AG09309 (cell line): ENCODE results near the gene CA5B.

Source experiments
- DNase-seq: peaks from one replicate; pipeline ENCODE4 v3.0.0-alpha.2; 2010; ENCODE audit warnings: low read depth
- H3K4me3 ChIP-seq: 2 replicates; pipeline ENCODE4 v1.5.1; 2011; ENCODE audit warnings: mild to moderate bottlenecking, low read depth, low read length, moderate library complexity; ENCODE audit not compliant: control insufficient read depth
- TF ChIP-seq, protein P1 (sequence below): IDR thresholded peaks from 2 replicates; pipeline ENCODE4 v1.5.1; 2011; ENCODE audit warnings: mild to moderate bottlenecking, low read depth, low read length, inconsistent platforms; ENCODE audit not compliant: insufficient read depth, control insufficient read depth; ENCODE audit errors: missing control alignments

CA5B gene

DNA sequence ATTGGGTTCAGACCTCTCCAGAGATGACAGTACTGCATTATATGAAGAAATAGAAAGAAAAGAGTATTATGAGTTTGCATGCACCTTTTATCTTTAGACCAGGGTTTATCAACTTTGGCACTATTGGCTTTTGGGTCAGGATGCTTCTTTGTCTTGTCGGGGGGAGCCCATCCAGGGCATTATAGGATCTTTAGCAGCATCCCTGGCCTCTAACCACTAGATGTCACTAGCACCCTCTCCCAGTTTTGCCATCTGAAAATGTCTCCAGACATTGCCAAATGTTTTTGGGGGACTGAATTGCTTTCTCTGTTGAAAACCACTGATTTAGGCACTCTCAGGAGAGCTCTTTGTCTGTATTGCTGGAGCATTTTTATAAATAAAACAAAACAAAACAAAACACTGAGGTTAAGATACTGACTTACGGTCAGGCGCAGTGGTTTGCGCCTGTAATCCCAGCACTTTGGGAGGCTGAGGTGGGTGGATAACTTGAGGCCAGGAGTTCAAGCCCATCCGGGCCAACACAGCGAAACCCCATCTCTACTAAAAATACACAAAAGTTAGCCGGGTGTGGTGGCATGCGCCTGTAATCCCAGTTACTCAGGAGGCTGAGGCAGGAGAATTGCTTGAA, 23.6 kb downstream of the CA5B start:
- no peak overlapping the region for H3K4me3 ChIP-seq
- TF ChIP-seq, protein P1, sequence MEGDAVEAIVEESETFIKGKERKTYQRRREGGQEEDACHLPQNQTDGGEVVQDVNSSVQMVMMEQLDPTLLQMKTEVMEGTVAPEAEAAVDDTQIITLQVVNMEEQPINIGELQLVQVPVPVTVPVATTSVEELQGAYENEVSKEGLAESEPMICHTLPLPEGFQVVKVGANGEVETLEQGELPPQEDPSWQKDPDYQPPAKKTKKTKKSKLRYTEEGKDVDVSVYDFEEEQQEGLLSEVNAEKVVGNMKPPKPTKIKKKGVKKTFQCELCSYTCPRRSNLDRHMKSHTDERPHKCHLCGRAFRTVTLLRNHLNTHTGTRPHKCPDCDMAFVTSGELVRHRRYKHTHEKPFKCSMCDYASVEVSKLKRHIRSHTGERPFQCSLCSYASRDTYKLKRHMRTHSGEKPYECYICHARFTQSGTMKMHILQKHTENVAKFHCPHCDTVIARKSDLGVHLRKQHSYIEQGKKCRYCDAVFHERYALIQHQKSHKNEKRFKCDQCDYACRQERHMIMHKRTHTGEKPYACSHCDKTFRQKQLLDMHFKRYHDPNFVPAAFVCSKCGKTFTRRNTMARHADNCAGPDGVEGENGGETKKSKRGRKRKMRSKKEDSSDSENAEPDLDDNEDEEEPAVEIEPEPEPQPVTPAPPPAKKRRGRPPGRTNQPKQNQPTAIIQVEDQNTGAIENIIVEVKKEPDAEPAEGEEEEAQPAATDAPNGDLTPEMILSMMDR = peak; percentile 92
- no peak for DNase-seq

DNA sequence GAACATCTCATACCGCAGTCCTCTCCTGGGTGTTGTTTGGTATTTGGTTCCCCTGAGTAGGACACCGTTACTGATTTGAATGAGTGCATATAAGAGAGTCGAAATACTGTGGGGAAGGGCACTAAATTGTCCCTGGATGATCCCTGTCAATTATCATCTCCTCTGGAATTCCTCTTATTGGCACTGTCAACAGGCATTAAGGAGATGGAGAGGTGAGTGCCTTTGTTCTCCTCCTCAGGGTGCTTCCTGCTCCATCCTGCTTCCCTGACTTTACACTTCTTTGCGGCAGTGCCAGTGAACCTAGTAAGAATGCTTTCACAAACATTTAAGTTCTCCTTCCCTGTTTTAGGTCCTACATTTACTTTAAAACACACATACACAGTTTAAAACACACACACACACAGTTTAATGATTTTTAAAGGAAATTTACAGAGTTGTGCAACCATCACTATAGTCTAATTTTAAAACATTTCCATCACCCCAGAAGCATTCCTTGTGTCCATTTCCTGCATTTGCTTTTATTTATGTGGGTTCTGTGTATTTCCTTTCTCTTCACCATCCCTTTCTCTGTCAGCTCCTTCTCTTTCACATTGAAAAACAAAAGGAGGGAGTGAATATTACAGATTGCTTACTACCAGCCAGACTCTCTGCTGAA, 31.4 kb downstream of the CA5B start:
- DNase-seq = no peak
- TF ChIP-seq, protein P1 = no peak
- no peak overlapping the region for H3K4me3 ChIP-seq

DNA sequence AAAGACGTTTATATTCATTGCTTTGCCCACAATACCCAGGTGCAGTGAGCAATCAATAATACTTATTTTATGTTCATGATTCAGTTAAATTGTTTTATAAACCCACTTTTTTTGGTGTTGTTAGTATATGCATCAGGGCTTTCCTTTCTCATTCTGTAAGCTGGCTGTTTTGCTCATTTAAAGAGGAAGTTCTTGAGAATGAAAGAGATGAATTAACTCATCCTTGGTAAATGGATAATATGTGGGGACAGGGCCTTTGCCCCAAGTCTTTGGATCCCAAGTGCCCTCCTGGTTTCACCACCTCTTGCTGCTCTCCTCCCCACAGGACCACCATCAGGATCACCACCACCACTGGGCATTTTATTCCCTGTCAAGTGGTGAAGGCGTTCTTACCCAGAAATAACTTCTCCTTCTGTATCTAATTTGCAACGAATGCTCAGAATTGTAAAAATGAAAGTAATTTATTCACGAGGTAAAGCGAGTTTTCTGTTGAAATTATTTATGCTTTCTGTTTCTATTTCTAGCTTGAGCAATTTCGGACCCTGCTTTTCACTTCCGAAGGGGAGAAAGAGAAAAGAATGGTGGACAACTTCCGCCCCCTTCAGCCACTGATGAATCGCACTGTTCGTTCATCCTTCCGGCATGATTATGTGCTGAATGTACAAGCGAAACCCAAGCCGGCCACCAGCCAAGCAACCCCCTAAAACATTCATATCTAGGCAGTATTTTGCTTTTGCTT, 44.1 kb downstream of the CA5B start:
- TF ChIP-seq, protein P1 = peak; percentile 15
- peak overlapping the region; percentile 17 for H3K4me3 ChIP-seq
- no peak for DNase-seq

DNA sequence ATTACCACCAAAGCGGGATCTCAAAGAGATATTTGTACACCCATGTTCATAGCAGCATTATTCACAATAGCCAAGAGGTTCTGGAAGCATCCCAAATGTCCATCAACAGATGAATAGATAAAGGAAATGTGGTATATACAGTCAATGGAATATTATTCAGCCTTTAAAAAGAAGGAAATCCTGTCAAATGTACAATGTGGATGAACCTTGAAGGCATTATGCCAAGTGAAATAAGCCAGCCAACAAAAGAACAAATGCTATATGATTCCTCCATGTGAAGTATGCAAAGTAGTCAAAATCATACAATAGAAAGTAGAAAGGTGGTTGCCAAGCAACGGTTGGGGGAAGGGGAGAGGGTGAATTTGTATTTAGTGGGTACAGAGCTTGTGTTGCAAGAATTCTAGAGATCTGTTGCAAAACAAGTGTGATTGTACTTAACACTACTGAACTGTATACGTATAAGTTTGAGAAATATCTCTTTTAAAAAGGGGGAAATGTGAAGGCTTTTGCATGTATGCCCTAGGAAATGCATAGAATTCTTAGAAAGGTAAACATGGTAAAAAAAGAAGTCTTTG, 47.2 kb downstream of the CA5B start:
- DNase-seq = no peak
- H3K4me3 ChIP-seq = no peak overlapping the region
- TF ChIP-seq, protein P1 = no peak

GRCh38 chrX:15786915-15787314, 48.8 kb downstream of the CA5B start:
- DNase-seq = no peak
- no peak overlapping the region for H3K4me3 ChIP-seq
- TF ChIP-seq, protein P1 = no peak

GRCh38 chrX:15789979-15790768, 52.1 kb downstream of the CA5B start, which contains the start of gene ZRSR2:
TSS of gene ZRSR2 (plus strand) at chrX:15790484. CDS start at chrX:15790496, 12 bp downstream.
- DNase-seq = no peak
- H3K4me3 ChIP-seq = peak within 1 kb of the TSS; percentile 58
- TF ChIP-seq, protein P1 = no peak
